Osteoblast (primary cell): ENCODE measurements around the gene ABCG2. TPM values are rescaled to one million over a fixed set of nuclear protein-coding genes. Genes with fewer than 3 reads are reported as not detected.

Source experiments
- DNase-seq: peaks from one replicate; pipeline ENCODE4 v3.0.0; 2011; ENCODE audit warnings: low spot score, mixed read lengths; ENCODE audit not compliant: insufficient read length; ENCODE audit errors: missing footprints
- H2AFZ ChIP-seq: 2 replicates; pipeline ENCODE4 v1.6.0; 2011; ENCODE audit warnings: mild to moderate bottlenecking, low read length
- H3K27ac ChIP-seq: 2 replicates; pipeline ENCODE4 v1.5.1; 2011; ENCODE audit warnings: mild to moderate bottlenecking, low read depth, low read length, moderate library complexity
- H3K27me3 ChIP-seq: 2 replicates; pipeline ENCODE4 v1.6.0; 2012; ENCODE audit warnings: mild to moderate bottlenecking, control low read depth, inconsistent platforms, low read length, moderate library complexity; ENCODE audit not compliant: insufficient read depth
- H3K36me3 ChIP-seq: 2 replicates; pipeline ENCODE4 v1.5.1; 2011; ENCODE audit warnings: mild to moderate bottlenecking, low read length, control low read depth, moderate library complexity; ENCODE audit not compliant: insufficient read depth
- H3K4me1 ChIP-seq: 2 replicates; pipeline ENCODE4 v1.5.1; 2011; ENCODE audit warnings: mild to moderate bottlenecking, low read length, control low read depth, moderate library complexity; ENCODE audit not compliant: insufficient read depth
- H3K4me2 ChIP-seq: 2 replicates; pipeline ENCODE4 v1.6.0; 2011; ENCODE audit warnings: mild to moderate bottlenecking, low read length; ENCODE audit not compliant: insufficient read depth
- H3K4me3 ChIP-seq: fragments of 200-600 bp; sonication (generic); 3 replicates; pipeline ENCODE4 v1.5.1; 2012; ENCODE audit warnings: mild to moderate bottlenecking, low read length, inconsistent platforms; ENCODE audit not compliant: insufficient read depth
- H3K79me2 ChIP-seq: 2 replicates; pipeline ENCODE4 v1.6.0; 2012; ENCODE audit warnings: mild to moderate bottlenecking, low read length, control low read depth, inconsistent platforms; ENCODE audit not compliant: insufficient read depth
- H3K9me3 ChIP-seq: 2 replicates; pipeline ENCODE4 v1.5.1; 2011; ENCODE audit warnings: low read depth, low read length, control low read depth
- H4K20me1 ChIP-seq: 2 replicates; pipeline ENCODE4 v1.6.0; 2012; ENCODE audit warnings: mild to moderate bottlenecking, low read length, control low read depth; ENCODE audit not compliant: insufficient read depth
- CTCF ChIP-seq: IDR thresholded peaks from 2 replicates; pipeline ENCODE4 v1.5.1; 2011; ENCODE audit warnings: mild to moderate bottlenecking, low read depth, low read length, moderate library complexity; ENCODE audit errors: extremely low read depth
- total RNA-seq: library from RNA; depleted of rRNA; stranded (reverse); fragments of >200 nt; gene quantifications from 2 replicates; pipeline ENCODE4 v1.2.3, GENCODE V29; 2012

Gene ABCG2
- total RNA-seq, 1 donor, result 0.36 TPM

- no peaks in the 10 kb centered on the region for H3K27me3 ChIP-seq
- TF ChIP-seq CTCF, result no peak
Observed at GRCh38 chr4:88093874-88094273, 64.6 kb downstream of the ABCG2 start.

GRCh38 chr4:88091378-88091777 lies 67.1 kb downstream of the ABCG2 start:
- no peaks in the 10 kb centered on the region for H3K9me3 ChIP-seq
- H3K27me3 ChIP-seq, result no peaks in the 10 kb centered on the region
- H3K4me2 ChIP-seq, result no peak overlapping the region
- H3K4me1 ChIP-seq, result no peaks in the 10 kb centered on the region
- no peaks in the 10 kb centered on the region for H3K36me3 ChIP-seq
- no peak overlapping the region for H3K27ac ChIP-seq
- no peak overlapping the region for H2AFZ ChIP-seq
- no peak overlapping the region for H3K4me3 ChIP-seq
- H3K79me2 ChIP-seq, result no peaks in the 10 kb centered on the region
- TF ChIP-seq CTCF, result no peak
- no peaks in the 10 kb centered on the region for H4K20me1 ChIP-seq
- DNase-seq, result no peak

More at GRCh38 chr4:88093874-88094273, 64.6 kb downstream of the ABCG2 start:
- H3K79me2 ChIP-seq, result no peaks in the 10 kb centered on the region
- no peak overlapping the region for H3K4me3 ChIP-seq
- H3K27ac ChIP-seq, result no peak overlapping the region
- H3K36me3 ChIP-seq, result no peaks in the 10 kb centered on the region
- no peaks in the 10 kb centered on the region for H3K4me1 ChIP-seq
- DNase-seq, result no peak
- H3K4me2 ChIP-seq, result no peak overlapping the region
- H4K20me1 ChIP-seq, result no peaks in the 10 kb centered on the region
- no peaks in the 10 kb centered on the region for H3K9me3 ChIP-seq
- H2AFZ ChIP-seq, result no peak overlapping the region

GRCh38 chr4:88090898-88091297 lies 67.5 kb downstream of the ABCG2 start:
- no peaks in the 10 kb centered on the region for H3K4me1 ChIP-seq
- no peak overlapping the region for H3K4me3 ChIP-seq
- H3K9me3 ChIP-seq, result no peaks in the 10 kb centered on the region
- H3K79me2 ChIP-seq, result no peaks in the 10 kb centered on the region
- H2AFZ ChIP-seq, result no peak overlapping the region
- TF ChIP-seq CTCF, result no peak
- no peaks in the 10 kb centered on the region for H4K20me1 ChIP-seq
- DNase-seq, result no peak
- no peaks in the 10 kb centered on the region for H3K27me3 ChIP-seq
- no peak overlapping the region for H3K27ac ChIP-seq
- no peak overlapping the region for H3K4me2 ChIP-seq
- no peaks in the 10 kb centered on the region for H3K36me3 ChIP-seq

- Histone ChIP-seq H4K20me1 (no peaks in the 10 kb centered on the region), H3K4me1 (no peaks in the 10 kb centered on the region), H3K79me2 (no peaks in the 10 kb centered on the region), H3K9me3 (no peaks in the 10 kb centered on the region), H3K4me2 (no peak overlapping the region), H3K27me3 (no peaks in the 10 kb centered on the region), H3K36me3 (no peaks in the 10 kb centered on the region), H3K27ac (no peak overlapping the region), H3K4me3 (no peak overlapping the region), H2AFZ (no peak overlapping the region)
- DNase-seq, result no peak
- no peak for TF ChIP-seq CTCF
Observed at GRCh38 chr4:88087004-88087403, 71.4 kb downstream of the ABCG2 start.
